Left forelimb (tissue), 1 donor: ENCODE data around the gene TKFC.
"Not testable (repeated sequence)": the region's sequence is repeated elsewhere in the genome, so short reads cannot be mapped to it uniquely, and the experiment has no call there.

Experiments used
- DNase-seq: peaks from one replicate; pipeline ENCODE4 v3.0.0-alpha.2; 2018; ENCODE audit warnings: low spot score

Gene TKFC

GRCh38 chr11:61368646-61369045 is 35.6 kb downstream of the TKFC start:
- DNase-seq: no peak

GRCh38 chr11:61369372-61370348 is 36.6 kb downstream of the TKFC start:
- DNase-seq: no peak

GRCh38 chr11:61370349-61371005 is 37.4 kb downstream of the TKFC start:
- no peak for DNase-seq

- no peak for DNase-seq
These were observed 39.8 kb downstream of the TKFC start for GRCh38 chr11:61372659-61373420.

GRCh38 chr11:61375761-61376108 is 42.7 kb downstream of the TKFC start:
- no peak for DNase-seq

GRCh38 chr11:61377461-61378160 is 44.6 kb downstream of the TKFC start:
- no peak for DNase-seq

- no peak for DNase-seq
These were observed 45.8 kb downstream of the TKFC start for GRCh38 chr11:61378713-61379313.

- DNase-seq: no peak
These were observed 47.9 kb downstream of the TKFC start for GRCh38 chr11:61380884-61381283.

- DNase-seq: not testable (repeated sequence)
These were observed 50.8 kb downstream of the TKFC start for GRCh38 chr11:61383859-61384258.

GRCh38 chr11:61384271-61385242 is 51.5 kb downstream of the TKFC start:
- DNase-seq: no peak

- no peak for DNase-seq
These were observed 57.1 kb downstream of the TKFC start for GRCh38 chr11:61390161-61390560.

GRCh38 chr11:61392981-61393595 is 60.1 kb downstream of the TKFC start:
- no peak for DNase-seq
